Measurements from ENCODE around the gene TEDC1.

GRCh38 chr14:105538481-105539049 lies 47.5 kb downstream of the TEDC1 start:
- no peak for TF ChIP-seq BCL11A (tag by site-specific recombination; IDR thresholded peaks at IDR 0.05; ENCODE audit: low read depth)
- TF ChIP-seq, protein P1, sequence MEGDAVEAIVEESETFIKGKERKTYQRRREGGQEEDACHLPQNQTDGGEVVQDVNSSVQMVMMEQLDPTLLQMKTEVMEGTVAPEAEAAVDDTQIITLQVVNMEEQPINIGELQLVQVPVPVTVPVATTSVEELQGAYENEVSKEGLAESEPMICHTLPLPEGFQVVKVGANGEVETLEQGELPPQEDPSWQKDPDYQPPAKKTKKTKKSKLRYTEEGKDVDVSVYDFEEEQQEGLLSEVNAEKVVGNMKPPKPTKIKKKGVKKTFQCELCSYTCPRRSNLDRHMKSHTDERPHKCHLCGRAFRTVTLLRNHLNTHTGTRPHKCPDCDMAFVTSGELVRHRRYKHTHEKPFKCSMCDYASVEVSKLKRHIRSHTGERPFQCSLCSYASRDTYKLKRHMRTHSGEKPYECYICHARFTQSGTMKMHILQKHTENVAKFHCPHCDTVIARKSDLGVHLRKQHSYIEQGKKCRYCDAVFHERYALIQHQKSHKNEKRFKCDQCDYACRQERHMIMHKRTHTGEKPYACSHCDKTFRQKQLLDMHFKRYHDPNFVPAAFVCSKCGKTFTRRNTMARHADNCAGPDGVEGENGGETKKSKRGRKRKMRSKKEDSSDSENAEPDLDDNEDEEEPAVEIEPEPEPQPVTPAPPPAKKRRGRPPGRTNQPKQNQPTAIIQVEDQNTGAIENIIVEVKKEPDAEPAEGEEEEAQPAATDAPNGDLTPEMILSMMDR (tag by site-specific recombination; IDR thresholded peaks at IDR 0.05): no peak
- TF ChIP-seq ZNF274 (IDR thresholded peaks at IDR 0.05; ENCODE audit: low read length): no peak
- TF ChIP-seq ZNF274 (tag by site-specific recombination; IDR thresholded peaks at IDR 0.05; ENCODE audit: borderline replicate concordance): no peak
- no peak for TF ChIP-seq ZNF416 (tag by site-specific recombination; IDR thresholded peaks at IDR 0.05)
- TF ChIP-seq REST (tag by site-specific recombination; IDR thresholded peaks at IDR 0.05): no peak
- no peak for TF ChIP-seq ZNF48 (tag by site-specific recombination; IDR thresholded peaks at IDR 0.05)
- no peak for TF ChIP-seq IKZF3 (tag by site-specific recombination; IDR thresholded peaks at IDR 0.05)
